Ectodermal cell (in vitro differentiated cells): ENCODE data around the gene UCP3.
A peak's percentile ranks its signal among the peaks of the same experiment; 100 is the strongest.
"Not testable (repeated sequence)": the region's sequence is repeated elsewhere in the genome, so short reads cannot be mapped to it uniquely, and the experiment has no call there.

Experiments
- H3K27ac ChIP-seq: 2 replicates; pipeline ENCODE4 v1.7.0; 2013; ENCODE audit warnings: mild to moderate bottlenecking, low read depth, low read length; ENCODE audit not compliant: insufficient read depth, poor library complexity, severe bottlenecking
- H3K27me3 ChIP-seq: 2 replicates; pipeline ENCODE4 v1.7.0; 2013; ENCODE audit warnings: mild to moderate bottlenecking, low read length; ENCODE audit not compliant: insufficient read depth, control insufficient read depth, poor library complexity, severe bottlenecking
- H3K36me3 ChIP-seq: one replicate; pipeline ENCODE4 v1.7.0; 2013; ENCODE audit warnings: low read length; ENCODE audit not compliant: control insufficient read depth, insufficient read depth
- H3K4me1 ChIP-seq: one replicate; pipeline ENCODE4 v1.7.0; 2013; ENCODE audit warnings: low read length; ENCODE audit not compliant: control insufficient read depth, insufficient read depth
- H3K4me3 ChIP-seq: 2 replicates; pipeline ENCODE4 v1.7.0; 2013; ENCODE audit warnings: low read depth, low read length, control low read depth; ENCODE audit not compliant: insufficient read depth
- H3K9me3 ChIP-seq: 2 replicates; pipeline ENCODE4 v1.7.0; 2013; ENCODE audit warnings: mild to moderate bottlenecking, low read length, moderate library complexity; ENCODE audit not compliant: control insufficient read depth
- WGBS, 2 experiments: methylation state at CpG; one replicate each; pipeline ENCODE4 v1.1.7; 2013; ENCODE audit warnings: missing lambda C conversion rate in 2 of 2; 5-methylcytosine and 5-hydroxymethylcytosine counted together

The UCP3 gene

GRCh38 chr11:73985661-73986060 lies 23.2 kb downstream of the UCP3 start:
- H3K4me3 ChIP-seq, H3K36me3 ChIP-seq, H3K9me3 ChIP-seq, H3K27me3 ChIP-seq, H3K27ac ChIP-seq: not testable (repeated sequence)
- 92 to 93% methylated on average over 4 of the region's 4 CpGs for WGBS, 2 experiments
- peaks cover 20% of the 10 kb centered on the region for H3K4me1 ChIP-seq

DNA sequence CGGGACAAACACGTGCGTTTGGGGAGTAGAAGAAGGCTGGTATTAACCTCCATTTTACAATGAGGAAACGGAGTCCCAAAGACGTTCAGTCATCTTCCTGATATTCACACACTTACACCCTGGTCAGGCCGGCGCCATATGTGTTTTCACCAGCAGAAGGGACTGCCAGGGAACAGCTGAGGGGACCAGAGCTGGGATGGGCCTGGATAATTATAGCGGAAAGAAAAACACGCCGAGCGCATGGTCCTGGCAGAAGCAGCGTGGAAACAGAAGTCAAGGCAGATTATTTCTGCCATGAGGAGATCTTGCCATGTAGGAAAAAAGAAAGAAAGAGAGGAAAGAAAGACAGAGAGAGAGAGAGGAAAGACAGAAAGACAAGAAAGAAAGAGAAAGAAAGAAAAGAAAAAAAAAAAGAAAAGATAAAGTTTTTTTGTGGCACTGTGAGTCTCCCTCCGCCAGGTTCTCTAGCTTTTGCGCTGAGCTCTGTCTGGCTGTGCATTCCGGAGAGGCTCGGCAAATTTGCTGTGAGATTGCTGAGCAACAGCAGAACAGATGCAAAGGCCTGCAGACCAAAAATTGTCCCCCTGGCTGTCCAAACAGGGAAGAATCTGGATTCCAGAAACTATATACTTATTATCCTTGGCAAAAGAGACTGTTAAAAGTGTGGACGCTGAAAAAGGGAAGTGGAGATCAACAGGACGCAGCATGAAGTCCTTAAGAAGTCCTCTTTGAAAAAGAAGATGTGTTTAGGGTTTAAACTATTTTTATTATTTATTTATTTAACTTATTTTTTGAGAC lies 24.9 kb downstream of the UCP3 start:
- Histone ChIP-seq H3K36me3 (peaks cover 14% of the 10 kb centered on the region), H3K4me3 (peak overlapping the region; percentile 57), H3K4me1 (peaks cover 28% of the 10 kb centered on the region), H3K9me3 (no peaks in the 10 kb centered on the region), H3K27ac (peak overlapping the region; percentile 69), H3K27me3 (no peaks in the 10 kb centered on the region)
- WGBS, 2 experiments: 74 to 79% methylated on average over 18 of the region's 18 CpGs

DNA sequence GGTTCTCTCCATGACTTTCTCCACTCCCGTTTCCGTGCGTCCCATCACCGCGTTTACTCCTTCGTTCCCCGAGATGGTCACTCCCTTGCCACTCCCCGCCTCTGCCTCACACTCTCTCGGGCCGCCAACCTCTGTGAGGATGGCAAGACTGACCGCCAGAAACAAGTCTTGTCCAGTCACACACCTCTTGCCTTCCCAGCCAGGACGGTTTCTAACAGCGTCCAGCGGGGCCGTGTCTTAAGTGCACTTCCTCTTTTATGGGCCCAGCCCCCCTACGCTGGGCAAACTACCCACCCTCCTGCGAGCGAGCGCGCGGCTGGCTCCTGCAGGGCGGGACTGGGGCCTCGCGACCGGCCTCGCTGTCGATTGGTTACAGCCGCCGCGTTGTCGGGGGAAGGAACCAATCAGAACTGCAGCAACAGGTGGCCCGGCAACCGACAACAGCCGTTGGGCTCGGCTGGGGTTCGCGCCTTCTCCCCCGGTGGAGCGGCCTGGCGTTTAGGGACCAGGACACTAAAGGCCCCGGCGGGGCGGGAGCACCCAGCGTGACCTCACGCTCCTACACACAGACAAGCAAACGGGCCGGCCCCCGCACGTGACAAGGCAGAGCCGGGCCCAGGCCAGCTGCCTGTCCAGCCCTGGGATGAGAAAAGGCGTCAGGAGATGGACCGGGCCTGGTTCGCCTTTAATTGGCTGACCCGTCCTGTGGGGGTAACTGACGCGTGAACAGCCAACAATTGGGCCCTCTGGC lies 25.7 kb downstream of the UCP3 start:
- peaks cover 28% of the 10 kb centered on the region for H3K4me1 ChIP-seq
- no peaks in the 10 kb centered on the region for H3K9me3 ChIP-seq
- WGBS, 2 experiments: 1% methylated on average over 56 of the region's 56 CpGs
- peaks cover 22% of the 10 kb centered on the region for H3K36me3 ChIP-seq
- peak overlapping the region; percentile 82 for H3K27ac ChIP-seq
- H3K4me3 ChIP-seq: peak overlapping the region; percentile 57
- H3K27me3 ChIP-seq: no peaks in the 10 kb centered on the region

GRCh38 chr11:73982595-73982989 lies 26.3 kb downstream of the UCP3 start, which contains the start of gene UCP2:
Gene UCP2 (minus strand): TSS chr11:73982843. CDS start chr11:73978378, 4,465 bp downstream.
- WGBS, 2 experiments: 0% methylated on average over 43 of the region's 43 CpGs
- Histone ChIP-seq H3K36me3 (peaks cover 28% of the 10 kb centered on the region), H3K4me3 (peak within 1 kb of the TSS; percentile 57), H3K27me3 (no peaks in the 10 kb centered on the region), H3K9me3 (no peaks in the 10 kb centered on the region), H3K27ac (peak within 1 kb of the TSS; percentile 82), H3K4me1 (peaks cover 28% of the 10 kb centered on the region)

DNA sequence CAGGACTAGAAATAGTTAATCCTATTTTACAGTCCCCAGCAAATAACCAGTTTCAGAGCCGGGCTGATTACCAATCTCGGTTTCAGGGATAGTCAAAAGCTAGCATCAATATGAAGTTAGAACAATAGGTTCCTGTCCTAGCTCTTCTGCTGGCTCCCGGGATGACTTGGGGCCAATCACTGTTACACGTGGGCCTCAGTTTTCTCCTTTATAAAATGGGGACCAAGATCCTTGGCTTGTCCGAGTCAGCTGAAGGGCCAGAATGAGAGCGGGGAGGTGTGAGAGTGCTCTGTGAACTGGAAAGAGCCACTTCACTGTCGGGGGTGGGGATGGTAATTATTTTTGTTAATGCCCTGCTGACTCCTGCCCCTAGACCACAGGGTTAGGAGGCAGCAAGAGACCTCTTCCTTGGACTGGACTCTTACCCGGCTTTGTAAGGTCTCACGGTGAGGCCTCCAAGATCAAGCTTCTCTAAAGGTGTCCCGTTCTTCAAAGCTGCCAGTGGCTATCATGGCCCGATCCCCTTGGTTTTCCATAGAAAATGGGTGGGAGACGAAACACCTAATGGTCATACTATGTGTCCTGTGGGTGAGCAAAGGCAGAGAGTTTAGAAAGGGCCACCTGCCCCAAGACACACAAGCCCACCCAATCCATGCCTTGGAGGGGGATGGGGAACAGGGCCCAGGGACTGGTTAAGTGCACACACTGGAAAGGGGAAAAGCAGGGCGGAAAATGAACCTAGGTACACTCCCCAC lies 27.7 kb downstream of the UCP3 start:
- Histone ChIP-seq H3K9me3 (no peaks in the 10 kb centered on the region), H3K4me3 (peak overlapping the region; percentile 57), H3K4me1 (peaks cover 28% of the 10 kb centered on the region), H3K27ac (no peak overlapping the region), H3K27me3 (no peaks in the 10 kb centered on the region), H3K36me3 (peaks cover 41% of the 10 kb centered on the region)
- 88 to 92% methylated on average over 12 to 13 of the region's 13 CpGs for WGBS, 2 experiments

- Histone ChIP-seq H3K9me3 (no peaks in the 10 kb centered on the region), H3K27ac (no peak overlapping the region)
- 85 to 87% methylated on average over 6 of the region's 6 CpGs for WGBS, 2 experiments
Observed at GRCh38 chr11:73980001-73980961, 28.6 kb downstream of the UCP3 start.

GRCh38 chr11:73978576-73979086 lies 30.3 kb downstream of the UCP3 start:
- WGBS, 2 experiments: 89 to 95% methylated on average over 3 of the region's 3 CpGs
- no peak overlapping the region for H3K4me3 ChIP-seq
- no peaks in the 10 kb centered on the region for H3K9me3 ChIP-seq
- no peak overlapping the region for H3K27ac ChIP-seq
- no peaks in the 10 kb centered on the region for H3K27me3 ChIP-seq
- peaks cover 22% of the 10 kb centered on the region for H3K4me1 ChIP-seq
- H3K36me3 ChIP-seq: peaks cover 52% of the 10 kb centered on the region

More at GRCh38 chr11:73980001-73980961, 28.6 kb downstream of the UCP3 start:
- H3K4me1 ChIP-seq: peaks cover 28% of the 10 kb centered on the region
- H3K27me3 ChIP-seq: no peaks in the 10 kb centered on the region
- peak overlapping the region; percentile 57 for H3K4me3 ChIP-seq
- H3K36me3 ChIP-seq: peaks cover 51% of the 10 kb centered on the region

- Histone ChIP-seq H3K9me3 (no peaks in the 10 kb centered on the region), H3K27ac (no peak overlapping the region), H3K27me3 (no peaks in the 10 kb centered on the region), H3K36me3 (peaks cover 52% of the 10 kb centered on the region), H3K4me1 (peaks cover 18% of the 10 kb centered on the region), H3K4me3 (no peak overlapping the region)
- WGBS, 2 experiments: 94 to 96% methylated on average over 18 of the region's 18 CpGs
Observed at GRCh38 chr11:73977856-73978519, 30.9 kb downstream of the UCP3 start.
